ENCODE results near the gene SDHC. TPM values are rescaled to one million over a fixed set of nuclear protein-coding genes. Genes with fewer than 3 reads are reported as not detected.
A peak's percentile ranks its signal among the peaks of the same experiment; 100 is the strongest.

SDHC gene
- polyA plus RNA-seq, 3 donors = 208 to 350 (median 323) TPM

GRCh38 chr1:161304927-161305866 lies 9.0 kb upstream of the SDHC start:
- no peaks in the 10 kb centered on the region for H3K27me3 Mint-ChIP-seq (ENCODE audit: low read depth in 3 of 3)
- 1% methylated on average over 10 of the region's 17 CpGs for WGBS (ENCODE audit: insufficient coverage)
- H3K27me3 ChIP-seq (ENCODE audit: control insufficient read depth in 2 of 2, insufficient read depth in 2 of 2, low read length in 2 of 2) = no peaks in the 10 kb centered on the region
- H4K20me1 ChIP-seq (ENCODE audit: insufficient read depth, low read length) = no peaks in the 10 kb centered on the region
- H3K9me3 Mint-ChIP-seq = peaks cover 0 to 2% (median 0%) of the 10 kb centered on the region in 7 donors
- TF ChIP-seq CTCF (IDR thresholded peaks at IDR 0.05) = no peak
- H3K79me2 ChIP-seq (ENCODE audit: insufficient read depth, low read length) = peaks cover 45% of the 10 kb centered on the region
- peak overlapping the region; percentile 47 to 88 (median 79) for H3K4me3 ChIP-seq (replicated peaks in 1 of 3; ENCODE audit: low read depth in 2 of 3, low read length in 3 of 3)
- peak overlapping the region; percentile 91 to 96 for H3K4me3 Mint-ChIP-seq
- no peaks in the 10 kb centered on the region for H3K9me3 ChIP-seq (replicated peaks in 1 of 2; ENCODE audit: control insufficient read depth in 1 of 2, insufficient read depth in 1 of 2, low read length in 2 of 2)
- peaks cover 43 to 58% of the 10 kb centered on the region in 2 donors for H3K4me1 ChIP-seq (ENCODE audit: control insufficient read depth in 1 of 2, insufficient read depth in 2 of 2, low read length in 2 of 2)
- DNase-seq = no peak
- peak overlapping the region; percentile 93 to 94 for H3K27ac ChIP-seq (ENCODE audit: low read depth in 1 of 2, low read length in 2 of 2)
- peaks cover 4 to 19% of the 10 kb centered on the region in 2 donors for H3K36me3 Mint-ChIP-seq
- H3K27ac Mint-ChIP-seq = peak overlapping the region; percentile 98 to 99 (median 99)
- peak overlapping the region; percentile 88 for H3K9ac ChIP-seq (ENCODE audit: insufficient read depth, low read length, poor library complexity, severe bottlenecking)
- peak overlapping the region; percentile 84 for H2AFZ ChIP-seq (ENCODE audit: insufficient read depth, low read depth, low read length, poor library complexity, severe bottlenecking)
- peaks cover 5 to 14% of the 10 kb centered on the region in 2 donors for H3K36me3 ChIP-seq (replicated peaks in 1 of 2; ENCODE audit: control insufficient read depth in 1 of 2, insufficient read depth in 2 of 2, low read length in 2 of 2)
- intact Hi-C loops (cut with micrococcal nuclease) = no loop called here
- H3K4me2 ChIP-seq (replicated peaks; ENCODE audit: extremely low read depth, low read length, poor library complexity, severe bottlenecking) = peak overlapping the region; percentile 93
- H3K4me1 Mint-ChIP-seq = peaks cover 51% of the 10 kb centered on the region

GRCh38 chr1:161305867-161306519 lies 8.2 kb upstream of the SDHC start:
- peak overlapping the region; percentile 93 to 94 for H3K27ac ChIP-seq (ENCODE audit: low read depth in 1 of 2, low read length in 2 of 2)
- peak; percentile 86 to 93 (median 90) for DNase-seq
- no peaks in the 10 kb centered on the region for H3K9me3 ChIP-seq (replicated peaks in 1 of 2; ENCODE audit: control insufficient read depth in 1 of 2, insufficient read depth in 1 of 2, low read length in 2 of 2)
- H2AFZ ChIP-seq (ENCODE audit: insufficient read depth, low read depth, low read length, poor library complexity, severe bottlenecking) = peak overlapping the region; percentile 84
- intact Hi-C loops (cut with micrococcal nuclease) = no loop called here
- peaks cover 5 to 14% of the 10 kb centered on the region in 2 donors for H3K36me3 ChIP-seq (replicated peaks in 1 of 2; ENCODE audit: control insufficient read depth in 1 of 2, insufficient read depth in 2 of 2, low read length in 2 of 2)
- peak overlapping the region; percentile 47 to 88 (median 79) for H3K4me3 ChIP-seq (replicated peaks in 1 of 3; ENCODE audit: low read depth in 2 of 3, low read length in 3 of 3)
- H3K4me1 ChIP-seq (ENCODE audit: control insufficient read depth in 1 of 2, insufficient read depth in 2 of 2, low read length in 2 of 2) = peaks cover 43 to 58% of the 10 kb centered on the region in 2 donors
- Mint-ChIP-seq H3K4me1 (peaks cover 51% of the 10 kb centered on the region), H3K36me3 (peaks cover 3 to 14% of the 10 kb centered on the region in 2 donors), H3K27me3 (ENCODE audit: low read depth in 3 of 3) (no peaks in the 10 kb centered on the region), H3K27ac (peak overlapping the region; percentile 98 to 99 (median 99)), H3K9me3 (peaks cover 0 to 2% (median 0%) of the 10 kb centered on the region in 7 donors), H3K4me3 (peak overlapping the region; percentile 91 to 96)
- peaks cover 45% of the 10 kb centered on the region for H3K79me2 ChIP-seq (ENCODE audit: insufficient read depth, low read length)
- no peaks in the 10 kb centered on the region for H3K27me3 ChIP-seq (ENCODE audit: control insufficient read depth in 2 of 2, insufficient read depth in 2 of 2, low read length in 2 of 2)
- H3K4me2 ChIP-seq (replicated peaks; ENCODE audit: extremely low read depth, low read length, poor library complexity, severe bottlenecking) = peak overlapping the region; percentile 93
- H3K9ac ChIP-seq (ENCODE audit: insufficient read depth, low read length, poor library complexity, severe bottlenecking) = peak overlapping the region; percentile 88
- TF ChIP-seq CTCF (IDR thresholded peaks at IDR 0.05) = peak; percentile 13
- no peaks in the 10 kb centered on the region for H4K20me1 ChIP-seq (ENCODE audit: insufficient read depth, low read length)
- 0% methylated on average over 15 of the region's 31 CpGs for WGBS (ENCODE audit: insufficient coverage)
